D341Med (cell line): ENCODE measurements around the gene ARHGAP22.

Experiments
- DNase-seq: peaks from one replicate; pipeline ENCODE4 v3.0.0; 2012; ENCODE audit warnings: low spot score

ARHGAP22 gene

GRCh38 chr10:48463318-48464003, 141.4 kb downstream of the ARHGAP22 start:
- peak; percentile 43 for DNase-seq

GRCh38 chr10:48462482-48463020, 142.3 kb downstream of the ARHGAP22 start:
- DNase-seq: peak; percentile 31

GRCh38 chr10:48461623-48462481, 143.0 kb downstream of the ARHGAP22 start:
- DNase-seq: peak; percentile 25

- no peak for DNase-seq
Measured at GRCh38 chr10:48460182-48460581, 144.7 kb downstream of the ARHGAP22 start.

GRCh38 chr10:48459270-48460150, 145.4 kb downstream of the ARHGAP22 start:
- DNase-seq: peak; percentile 44

- no peak for DNase-seq
Measured at GRCh38 chr10:48458662-48459048, 146.2 kb downstream of the ARHGAP22 start.

- peak; percentile 34 for DNase-seq
Measured at GRCh38 chr10:48457949-48458661, 146.8 kb downstream of the ARHGAP22 start.

GRCh38 chr10:48456808-48457761, 147.8 kb downstream of the ARHGAP22 start:
- peak; percentile 41 for DNase-seq

- no peak for DNase-seq
Measured at GRCh38 chr10:48456361-48456804, 148.5 kb downstream of the ARHGAP22 start.

GRCh38 chr10:48455392-48456151, 149.3 kb downstream of the ARHGAP22 start:
- peak; percentile 39 for DNase-seq

GRCh38 chr10:48455055-48455391, 149.8 kb downstream of the ARHGAP22 start:
- DNase-seq: peak; percentile 41

GRCh38 chr10:48454302-48455054, 150.4 kb downstream of the ARHGAP22 start:
- peak; percentile 37 for DNase-seq

GRCh38 chr10:48453451-48454301, 151.2 kb downstream of the ARHGAP22 start:
- peak; percentile 32 for DNase-seq

- no peak for DNase-seq
Measured at GRCh38 chr10:48452879-48453412, 151.9 kb downstream of the ARHGAP22 start.

GRCh38 chr10:48451969-48452878, 152.6 kb downstream of the ARHGAP22 start:
- DNase-seq: no peak

GRCh38 chr10:48450741-48451466, 154.0 kb downstream of the ARHGAP22 start:
- DNase-seq: peak; percentile 50
